Body of pancreas (tissue), 4 donors: ENCODE measurements around the gene ZNF611. TPM values are rescaled to one million over a fixed set of nuclear protein-coding genes. Genes with fewer than 3 reads are reported as not detected.
"Not testable (repeated sequence)": the region's sequence is repeated elsewhere in the genome, so short reads cannot be mapped to it uniquely, and the experiment has no call there.

Experiments used
- ATAC-seq: fragments of 150-250 bp; one replicate; pipeline ENCODE4 v1.9.1; 2016
- DNase-seq, 4 donors: peaks; one replicate each; pipeline ENCODE4 v3.0.0-alpha.2; 2019
- H3K27ac ChIP-seq, 4 donors: fragments of 200-600 bp; sonication (generic); 1 replicate in 3 of 4; 2 replicates in 1 of 4; pipeline versions ENCODE4 v1.5.1 to v1.6.1; 2016 to 2019; ENCODE audit warnings: mild to moderate bottlenecking in 1 of 4, mixed read lengths in 1 of 4, moderate library complexity in 1 of 4
- H3K27me3 ChIP-seq, 2 donors: fragments of 200-600 bp; sonication (generic); one replicate each; pipeline ENCODE4 v1.6.0; 2016; ENCODE audit warnings: mild to moderate bottlenecking in 1 of 2
- H3K36me3 ChIP-seq, 2 donors: fragments of 200-600 bp; sonication (generic); replicated peaks in 1 of 2; 2 replicates each; pipeline ENCODE4 v1.5.1; 2016; ENCODE audit warnings: low read depth in 2 of 2; ENCODE audit not compliant: insufficient read depth in 1 of 2
- H3K4me1 ChIP-seq: fragments of 200-600 bp; sonication (generic); one replicate; pipeline ENCODE4 v1.6.0; 2016
- H3K4me3 ChIP-seq, 2 donors: fragments of 200-600 bp; sonication (generic); 1 replicate in 1 of 2; 2 replicates in 1 of 2; pipeline ENCODE4 v1.5.1; 2016 to 2019
- H3K9me3 ChIP-seq, 3 donors: fragments of 200-600 bp; sonication (generic); 1 replicate in 2 of 3; 2 replicates in 1 of 3; pipeline ENCODE4 v1.5.1; 2016
- POLR2A ChIP-seq, 3 donors: fragments of 450-650 bp; IDR thresholded peaks; one replicate each; pipeline ENCODE4 v1.6.1; 2016; ENCODE audit warnings: antibody characterized with exemption in 3 of 3, mild to moderate bottlenecking in 2 of 3
- WGBS, 2 donors: methylation state at CpG; one replicate each; pipeline ENCODE4 v1.1.5; 2017; 5-methylcytosine and 5-hydroxymethylcytosine counted together
- intact Hi-C: fragments of 100-400 bp; cut with DNase I; formaldehyde crosslinking; loops from one replicate; pipeline ENCODE4 v1.15.1; 2023
- total RNA-seq, 2 donors: library from RNA; depleted of rRNA; stranded (reverse); fragments of >200 nt; gene quantifications; one replicate each; pipeline ENCODE4 v1.1.0, GENCODE V29; 2016
- TF ChIP-seq, protein P1 (sequence below), 7 experiments: fragments of 450-650 bp in 4 of 7; fragments of 200-600 bp in 3 of 7; sonication (generic) in 3 of 7; IDR thresholded peaks; one replicate each; pipeline ENCODE4 v1.5.1; 2016 to 2019; ENCODE audit warnings: antibody characterized with exemption in 7 of 7

The ZNF611 gene
- total RNA-seq, 2 donors from 2014 or later: 6.0 to 19.8 TPM

DNA sequence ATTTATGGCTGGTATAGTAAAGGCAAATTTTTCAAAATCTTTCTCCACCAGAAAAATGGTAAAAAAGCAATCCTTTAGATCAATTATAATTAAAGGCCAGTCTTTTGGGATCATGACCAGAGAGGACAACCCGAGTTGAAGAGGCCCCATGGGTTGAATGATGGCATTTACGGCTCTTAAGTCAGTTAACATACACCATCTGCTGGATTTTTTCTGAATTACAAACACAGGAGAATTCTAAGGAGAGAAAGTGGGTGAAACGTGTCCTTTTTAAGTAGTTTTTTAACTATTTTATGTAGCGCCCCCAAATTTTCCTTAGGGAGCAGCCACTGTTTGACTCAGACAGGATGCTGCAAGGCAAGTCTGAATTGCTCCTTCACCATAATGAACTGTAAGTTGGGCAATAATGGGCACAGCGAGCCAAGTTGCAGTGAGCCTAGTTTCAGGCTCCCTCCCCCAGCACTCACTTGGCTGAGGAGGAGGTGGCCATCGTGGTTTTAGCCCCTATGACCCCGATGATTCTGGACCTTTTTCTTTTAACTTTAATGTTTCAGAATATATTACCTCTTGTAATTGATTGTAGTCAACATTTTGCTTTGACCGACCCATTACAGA is 13.6 kb upstream of the ZNF611 start:
- Histone ChIP-seq H3K4me3 (no peak overlapping the region), H3K27ac (no peak overlapping the region), H3K9me3 (no peaks in the 10 kb centered on the region), H3K4me1 (no peaks in the 10 kb centered on the region), H3K36me3 (no peaks in the 10 kb centered on the region), H3K27me3 (no peaks in the 10 kb centered on the region)
- whole genome bisulfite sequencing, 2 donors: 19 to 23% methylated on average over 8 of the region's 8 CpGs
- intact Hi-C loops: no loop called here
- ATAC-seq: no peak
- peak in 1 of 4 donors; percentile 22 for DNase-seq
- TF ChIP-seq POLR2A (IDR thresholded peaks at IDR 0.05): no peak
- TF ChIP-seq, protein P1, sequence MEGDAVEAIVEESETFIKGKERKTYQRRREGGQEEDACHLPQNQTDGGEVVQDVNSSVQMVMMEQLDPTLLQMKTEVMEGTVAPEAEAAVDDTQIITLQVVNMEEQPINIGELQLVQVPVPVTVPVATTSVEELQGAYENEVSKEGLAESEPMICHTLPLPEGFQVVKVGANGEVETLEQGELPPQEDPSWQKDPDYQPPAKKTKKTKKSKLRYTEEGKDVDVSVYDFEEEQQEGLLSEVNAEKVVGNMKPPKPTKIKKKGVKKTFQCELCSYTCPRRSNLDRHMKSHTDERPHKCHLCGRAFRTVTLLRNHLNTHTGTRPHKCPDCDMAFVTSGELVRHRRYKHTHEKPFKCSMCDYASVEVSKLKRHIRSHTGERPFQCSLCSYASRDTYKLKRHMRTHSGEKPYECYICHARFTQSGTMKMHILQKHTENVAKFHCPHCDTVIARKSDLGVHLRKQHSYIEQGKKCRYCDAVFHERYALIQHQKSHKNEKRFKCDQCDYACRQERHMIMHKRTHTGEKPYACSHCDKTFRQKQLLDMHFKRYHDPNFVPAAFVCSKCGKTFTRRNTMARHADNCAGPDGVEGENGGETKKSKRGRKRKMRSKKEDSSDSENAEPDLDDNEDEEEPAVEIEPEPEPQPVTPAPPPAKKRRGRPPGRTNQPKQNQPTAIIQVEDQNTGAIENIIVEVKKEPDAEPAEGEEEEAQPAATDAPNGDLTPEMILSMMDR (IDR thresholded peaks at IDR 0.05): peak in 4 of 7 experiments; percentile 36 to 55 (median 48)

DNA sequence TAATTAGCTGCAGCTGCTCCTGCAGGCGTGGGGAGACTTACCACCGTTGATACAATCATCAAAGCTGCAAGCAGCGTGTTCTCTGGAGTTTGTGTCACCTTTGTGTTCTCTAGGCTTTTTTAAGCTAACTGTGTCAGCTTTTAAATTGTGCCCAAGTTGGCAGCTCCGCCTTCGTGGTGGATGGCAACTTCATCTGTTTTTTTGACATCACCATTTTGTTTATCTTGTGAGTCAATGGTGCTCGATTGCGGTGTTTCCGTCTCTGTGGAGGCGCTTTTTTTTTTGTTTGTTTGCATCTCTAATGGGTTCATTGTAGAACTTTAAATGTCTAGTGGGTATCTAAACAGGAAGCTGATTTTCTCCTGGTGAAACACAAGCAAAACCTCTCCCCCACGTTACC is 11.1 kb upstream of the ZNF611 start:
- H3K4me1 ChIP-seq, intact Hi-C loops, H3K36me3 ChIP-seq, H3K27ac ChIP-seq, H3K27me3 ChIP-seq, DNase-seq, H3K4me3 ChIP-seq, H3K9me3 ChIP-seq, ATAC-seq: not testable (repeated sequence)
- WGBS, 2 donors: 40 to 47% methylated on average over 10 of the region's 10 CpGs

DNA sequence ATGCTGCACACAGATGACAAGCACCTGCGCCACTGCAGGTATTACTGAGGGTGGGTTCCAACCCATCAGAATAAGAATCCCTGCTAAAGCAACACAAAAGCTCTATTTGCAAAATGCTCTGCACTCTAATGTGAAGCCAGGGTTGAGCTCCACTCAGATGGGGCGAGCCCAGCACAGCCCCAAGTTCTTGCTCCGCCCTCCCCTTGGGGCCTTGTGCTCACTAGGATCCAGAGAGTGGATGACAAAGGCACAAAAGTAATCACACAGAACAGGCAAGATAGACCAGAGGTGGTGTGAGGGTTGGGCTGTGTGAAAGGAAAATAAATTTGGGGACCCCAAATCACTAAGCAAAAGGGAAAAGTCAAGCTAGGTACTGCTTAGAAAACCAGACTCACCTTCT is 8.2 kb upstream of the ZNF611 start:
- intact Hi-C loops: no loop called here
- TF ChIP-seq, protein P1 (IDR thresholded peaks at IDR 0.05): no peak
- TF ChIP-seq POLR2A (IDR thresholded peaks at IDR 0.05): no peak
- DNase-seq: no peak
- Histone ChIP-seq H3K9me3 (no peaks in the 10 kb centered on the region), H3K4me3 (no peak overlapping the region), H3K4me1 (peaks cover 14% of the 10 kb centered on the region), H3K27ac (no peak overlapping the region), H3K27me3 (no peaks in the 10 kb centered on the region), H3K36me3 (no peaks in the 10 kb centered on the region)
- 83 to 89% methylated on average over 3 of the region's 3 CpGs for WGBS, 2 donors
- ATAC-seq: no peak

DNA sequence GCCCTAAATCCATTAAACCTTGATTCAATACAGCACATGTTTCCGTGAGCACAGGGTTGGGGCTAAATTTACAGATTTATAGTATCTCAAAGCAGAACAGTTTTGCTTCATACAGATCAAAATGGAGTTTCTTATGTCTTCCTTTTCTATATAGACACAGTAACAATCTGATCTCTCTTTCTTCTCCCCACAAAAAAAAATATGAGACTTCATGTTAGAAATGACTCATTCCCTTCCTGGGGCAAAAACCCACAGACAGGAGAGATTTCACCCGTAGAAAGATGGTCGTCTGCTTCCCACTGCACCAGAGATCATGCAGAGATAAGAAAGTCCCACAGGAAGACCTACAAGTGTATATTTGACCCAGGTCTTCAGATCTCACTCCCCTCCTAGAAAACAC is 7.7 kb upstream of the ZNF611 start:
- Histone ChIP-seq H3K36me3 (no peaks in the 10 kb centered on the region), H3K27ac (no peak overlapping the region), H3K4me3 (no peak overlapping the region), H3K27me3 (no peaks in the 10 kb centered on the region), H3K4me1 (peaks cover 14% of the 10 kb centered on the region), H3K9me3 (no peaks in the 10 kb centered on the region)
- no peak for ATAC-seq
- TF ChIP-seq, protein P1 (IDR thresholded peaks at IDR 0.05): no peak
- TF ChIP-seq POLR2A (IDR thresholded peaks at IDR 0.05): no peak
- WGBS, 2 donors: 43 to 62% methylated on average over 3 of the region's 3 CpGs
- no peak for DNase-seq
- intact Hi-C loops: no loop called here

DNA sequence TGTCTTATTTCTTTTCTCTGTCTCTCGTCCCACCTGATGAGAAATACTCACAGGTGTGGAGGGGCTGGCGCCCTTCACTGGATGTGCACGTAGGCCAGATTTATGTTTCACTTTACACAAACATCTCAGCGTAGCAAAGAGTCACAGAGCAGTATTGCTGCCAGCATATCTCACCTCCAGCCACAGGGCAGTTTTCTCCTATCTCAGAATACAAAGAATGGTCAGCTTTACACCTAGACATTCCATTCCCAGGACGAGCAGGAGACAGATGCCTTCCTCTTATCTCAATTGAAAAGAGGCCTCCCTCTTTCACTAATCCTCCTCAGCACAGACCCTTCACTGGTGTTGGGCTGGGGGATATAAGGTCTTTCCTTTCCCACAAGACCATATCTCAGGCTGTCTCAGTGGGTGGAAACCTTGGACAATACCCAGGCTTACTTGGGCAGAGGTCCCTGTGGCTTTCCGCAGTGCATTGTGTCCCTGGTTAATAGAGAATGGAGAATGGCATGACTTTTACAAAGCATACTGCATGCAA is 7.2 kb upstream of the ZNF611 start:
- Histone ChIP-seq H3K36me3 (no peaks in the 10 kb centered on the region), H3K9me3 (no peaks in the 10 kb centered on the region), H3K4me3 (no peak overlapping the region), H3K27ac (no peak overlapping the region), H3K27me3 (no peaks in the 10 kb centered on the region), H3K4me1 (peaks cover 14% of the 10 kb centered on the region)
- intact Hi-C loops: no loop called here
- ATAC-seq: no peak
- 35 to 58% methylated on average over 6 of the region's 6 CpGs for WGBS, 2 donors
- no peak for TF ChIP-seq POLR2A (IDR thresholded peaks at IDR 0.05)
- TF ChIP-seq, protein P1 (IDR thresholded peaks at IDR 0.05): no peak
- DNase-seq: no peak

DNA sequence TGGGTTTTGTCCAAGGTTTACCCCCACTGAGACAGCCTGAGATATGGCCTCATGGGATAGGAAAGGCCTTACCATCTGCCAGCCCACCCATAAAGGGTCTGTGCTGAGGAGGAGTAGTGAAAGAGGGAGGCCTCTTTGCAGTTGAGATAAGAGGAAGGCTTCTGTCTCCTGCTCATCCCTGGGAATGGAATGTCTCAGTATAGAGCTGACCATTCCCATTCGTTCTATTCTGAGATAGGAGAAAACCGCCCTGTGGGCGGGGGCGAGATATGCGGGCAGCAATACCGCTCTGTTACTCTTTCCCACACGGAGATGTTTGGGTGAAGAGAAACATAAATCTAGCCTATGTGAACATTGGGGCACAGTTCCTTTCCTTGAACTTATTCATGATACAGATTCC is 6.5 kb upstream of the ZNF611 start:
- 53 to 56% methylated on average over 7 of the region's 7 CpGs for WGBS, 2 donors
- DNase-seq, H3K27me3 ChIP-seq, H3K9me3 ChIP-seq, intact Hi-C loops, H3K4me3 ChIP-seq, ATAC-seq, H3K36me3 ChIP-seq: not testable (repeated sequence)
- Histone ChIP-seq H3K4me1 (peaks cover 14% of the 10 kb centered on the region), H3K27ac (peak overlapping the region in 3 of 4 donors; percentile 25 to 47 (median 35))
